Stimulated activated CD8-positive, alpha-beta memory T cell treated with anti-CD3 and anti-CD28 coated beads, Interleukin-4, amount 100 ng/mL, for 4 hours (primary cell): Measurements from ENCODE around the gene IRS1.

Experiments
- DNase-seq, 2 donors: peaks; one replicate each; pipeline ENCODE4 v3.0.0-alpha.2; 2020; ENCODE audit warnings: low read depth in 2 of 2, low spot score in 1 of 2

IRS1 gene

GRCh38 chr2:226727251-226727650 is 72.4 kb downstream of the IRS1 start:
- no peak for DNase-seq

GRCh38 chr2:226726546-226726945 is 73.1 kb downstream of the IRS1 start:
- no peak for DNase-seq

GRCh38 chr2:226725126-226725860 is 74.3 kb downstream of the IRS1 start:
- no peak for DNase-seq

- no peak for DNase-seq
These were observed 78.1 kb downstream of the IRS1 start for GRCh38 chr2:226721541-226721940.

DNA sequence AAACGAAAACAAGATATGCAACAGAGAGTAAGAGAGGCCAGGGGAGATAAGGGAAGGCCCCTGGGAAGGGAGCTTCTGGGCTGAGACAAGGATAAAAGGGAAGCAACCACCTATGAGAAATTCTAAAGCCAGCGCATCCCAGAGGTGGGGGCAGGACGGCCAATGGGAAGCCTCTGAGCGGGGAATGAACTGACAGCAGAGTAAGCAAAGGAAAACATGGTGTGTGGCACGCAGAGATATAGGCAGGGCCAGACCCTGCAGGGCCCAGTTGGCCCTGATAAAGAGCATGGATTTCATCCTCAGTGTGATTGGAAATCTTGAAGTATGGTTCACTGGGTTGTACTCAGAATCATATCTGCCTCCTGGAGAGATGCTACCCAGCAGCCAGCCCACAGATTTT is 78.7 kb downstream of the IRS1 start:
- no peak for DNase-seq

- DNase-seq = no peak
These were observed 81.9 kb downstream of the IRS1 start for GRCh38 chr2:226717719-226718118.

GRCh38 chr2:226716126-226716525 is 83.5 kb downstream of the IRS1 start:
- no peak for DNase-seq

- no peak for DNase-seq
These were observed 84.2 kb downstream of the IRS1 start for GRCh38 chr2:226715347-226715990.

DNA sequence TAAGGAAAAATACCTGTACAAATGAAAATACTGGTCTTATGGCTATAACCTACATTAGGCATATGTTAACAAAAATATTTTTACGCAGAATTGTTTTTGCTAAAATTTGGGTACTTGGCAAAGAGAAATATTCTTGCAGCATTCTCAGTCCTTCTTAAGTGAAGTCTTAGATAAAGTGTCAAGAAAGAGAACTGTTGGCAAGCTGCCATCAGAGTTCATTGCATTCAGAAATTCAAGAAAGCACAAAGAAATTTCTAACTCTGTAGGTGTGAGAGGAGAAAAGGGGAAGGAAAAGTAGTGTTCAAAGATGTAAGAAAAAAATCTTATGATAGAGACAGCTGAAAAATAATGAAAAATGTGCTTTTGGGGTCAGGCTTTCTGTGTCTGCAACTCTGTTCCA is 86.7 kb downstream of the IRS1 start:
- DNase-seq = no peak

DNA sequence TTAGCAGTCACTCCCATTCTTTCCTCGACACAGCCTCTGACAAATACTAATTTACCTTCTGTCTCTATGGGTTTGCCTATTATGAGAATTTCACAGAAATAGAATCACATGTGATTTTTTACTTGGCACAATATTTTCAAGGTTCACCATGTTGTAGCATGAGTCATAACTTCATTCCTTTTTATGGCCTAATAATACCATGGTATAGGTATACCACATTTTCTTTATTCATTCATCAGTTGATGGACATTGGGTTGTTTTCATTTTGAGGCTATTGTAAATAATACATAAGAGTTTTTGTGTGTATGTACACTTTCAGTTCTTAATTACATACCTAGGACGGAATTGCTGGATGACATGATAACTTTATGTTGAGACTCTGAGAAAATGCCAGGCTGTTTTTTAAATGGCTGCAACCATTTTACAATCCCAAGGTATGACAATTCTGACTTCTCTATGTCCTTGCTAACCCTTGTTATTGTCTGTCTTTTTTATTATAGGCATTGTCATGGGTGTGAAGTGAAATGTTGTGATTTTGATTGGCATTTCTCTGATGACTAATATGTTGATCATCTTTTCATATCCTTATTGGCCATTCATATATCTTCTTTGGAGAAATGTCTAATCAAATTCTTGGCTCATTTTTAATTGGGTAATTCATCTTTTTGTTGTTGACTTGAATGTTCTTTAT is 87.9 kb downstream of the IRS1 start:
- no peak for DNase-seq

- DNase-seq = no peak
These were observed 92.1 kb downstream of the IRS1 start for GRCh38 chr2:226707499-226707898.

GRCh38 chr2:226705965-226706364 is 93.7 kb downstream of the IRS1 start:
- no peak for DNase-seq

- DNase-seq = no peak
These were observed 94.3 kb downstream of the IRS1 start for GRCh38 chr2:226705133-226705886.

GRCh38 chr2:226703514-226703913 is 96.1 kb downstream of the IRS1 start:
- no peak for DNase-seq

GRCh38 chr2:226702376-226702775 is 97.2 kb downstream of the IRS1 start:
- DNase-seq = no peak

DNA sequence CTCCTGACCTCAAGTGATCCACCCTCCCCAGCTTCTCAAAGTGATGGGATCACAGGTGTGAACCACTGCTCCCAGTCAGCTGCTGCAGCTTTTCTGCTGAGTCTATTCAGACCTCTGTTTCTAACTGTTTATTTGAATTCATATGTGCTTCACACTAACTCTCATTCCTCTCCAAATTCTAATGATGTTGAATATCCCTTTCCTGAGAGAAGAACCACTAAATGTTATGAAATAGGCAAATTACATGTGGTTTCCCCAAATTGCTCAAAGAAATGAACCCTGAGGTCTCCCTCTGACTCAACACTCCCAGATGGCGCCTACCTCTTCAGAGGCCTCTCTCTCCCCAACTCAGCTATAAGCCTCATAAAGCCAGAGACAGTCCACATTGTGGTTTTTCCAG is 98.6 kb downstream of the IRS1 start:
- no peak for DNase-seq

- no peak for DNase-seq
These were observed 100.3 kb downstream of the IRS1 start for GRCh38 chr2:226699321-226699720.

- DNase-seq = no peak
These were observed 100.9 kb downstream of the IRS1 start for GRCh38 chr2:226698671-226699070.

- DNase-seq = no peak
These were observed 104.9 kb downstream of the IRS1 start for GRCh38 chr2:226694586-226695284.

GRCh38 chr2:226694149-226694548 is 105.5 kb downstream of the IRS1 start:
- no peak for DNase-seq

GRCh38 chr2:226693521-226693920 is 106.1 kb downstream of the IRS1 start:
- no peak for DNase-seq
